ENCODE measurements around the gene RPF1.

DNA sequence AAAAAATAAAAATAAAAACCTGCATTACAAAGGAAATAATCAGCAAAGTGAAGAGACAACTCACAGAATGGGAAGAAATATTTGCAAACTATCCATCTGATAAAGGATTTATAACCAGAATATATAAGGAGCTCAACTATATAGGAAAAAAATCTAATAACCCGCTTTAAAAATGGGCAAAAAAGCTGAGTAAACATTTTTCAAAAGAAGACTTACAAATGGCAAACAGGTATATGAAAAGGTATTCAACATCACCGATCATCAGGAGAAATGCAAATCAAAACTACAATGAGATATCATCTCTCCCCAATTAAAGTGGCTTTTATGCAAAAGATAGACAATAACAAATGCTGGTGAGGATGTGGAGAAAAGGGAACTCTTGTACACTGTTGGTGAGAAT, 31.1 kb downstream of the RPF1 start:
- TF ChIP-seq EZH2 (IDR thresholded peaks at IDR 0.05; ENCODE audit: borderline replicate concordance) (no peak), EZH2phosphoT487 (IDR thresholded peaks at IDR 0.05; ENCODE audit: low read depth, severe bottlenecking, unreplicated experiment) (no peak)
- TF ChIP-seq, protein P1, sequence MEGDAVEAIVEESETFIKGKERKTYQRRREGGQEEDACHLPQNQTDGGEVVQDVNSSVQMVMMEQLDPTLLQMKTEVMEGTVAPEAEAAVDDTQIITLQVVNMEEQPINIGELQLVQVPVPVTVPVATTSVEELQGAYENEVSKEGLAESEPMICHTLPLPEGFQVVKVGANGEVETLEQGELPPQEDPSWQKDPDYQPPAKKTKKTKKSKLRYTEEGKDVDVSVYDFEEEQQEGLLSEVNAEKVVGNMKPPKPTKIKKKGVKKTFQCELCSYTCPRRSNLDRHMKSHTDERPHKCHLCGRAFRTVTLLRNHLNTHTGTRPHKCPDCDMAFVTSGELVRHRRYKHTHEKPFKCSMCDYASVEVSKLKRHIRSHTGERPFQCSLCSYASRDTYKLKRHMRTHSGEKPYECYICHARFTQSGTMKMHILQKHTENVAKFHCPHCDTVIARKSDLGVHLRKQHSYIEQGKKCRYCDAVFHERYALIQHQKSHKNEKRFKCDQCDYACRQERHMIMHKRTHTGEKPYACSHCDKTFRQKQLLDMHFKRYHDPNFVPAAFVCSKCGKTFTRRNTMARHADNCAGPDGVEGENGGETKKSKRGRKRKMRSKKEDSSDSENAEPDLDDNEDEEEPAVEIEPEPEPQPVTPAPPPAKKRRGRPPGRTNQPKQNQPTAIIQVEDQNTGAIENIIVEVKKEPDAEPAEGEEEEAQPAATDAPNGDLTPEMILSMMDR (IDR thresholded peaks at IDR 0.05; ENCODE audit: poor library complexity): no peak

All from hepatocyte (in vitro differentiated cells).